Activated naive CD8-positive, alpha-beta T cell treated with anti-CD3 and anti-CD28 coated beads, Interleukin-2, amount 50 U/mL, for 16 hours (primary cell): Measurements from ENCODE around the gene SIRT1.
A peak's percentile ranks its signal among the peaks of the same experiment; 100 is the strongest.
"Not testable (repeated sequence)": the region's sequence is repeated elsewhere in the genome, so short reads cannot be mapped to it uniquely, and the experiment has no call there.

Source experiments
- DNase-seq: peaks from one replicate; pipeline ENCODE4 v3.0.0-alpha.2; 2020; ENCODE audit warnings: low read depth, low spot score

The SIRT1 gene

GRCh38 chr10:67875340-67876238 is 8.9 kb upstream of the SIRT1 start:
- DNase-seq, result no peak

DNA sequence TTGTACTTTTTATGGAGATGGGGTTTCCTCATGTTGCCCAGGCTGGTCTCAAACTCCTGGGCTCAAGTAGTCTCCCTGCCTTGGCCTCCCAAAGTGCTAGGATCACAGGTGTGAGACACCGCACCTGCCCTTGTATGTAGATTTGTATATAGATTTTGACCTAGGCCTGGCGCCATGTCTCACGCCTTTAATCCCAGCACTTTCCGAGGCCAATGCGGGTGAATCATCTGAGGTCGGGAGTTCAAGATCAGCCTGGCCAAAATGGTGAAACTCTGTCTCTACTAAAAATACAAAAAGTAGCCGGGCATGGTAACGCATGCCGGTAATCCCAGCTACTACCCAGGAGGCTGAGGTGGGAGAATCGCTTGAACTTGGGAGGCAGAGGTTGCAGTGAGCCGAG is 7.0 kb upstream of the SIRT1 start:
- not testable (repeated sequence) for DNase-seq

DNA sequence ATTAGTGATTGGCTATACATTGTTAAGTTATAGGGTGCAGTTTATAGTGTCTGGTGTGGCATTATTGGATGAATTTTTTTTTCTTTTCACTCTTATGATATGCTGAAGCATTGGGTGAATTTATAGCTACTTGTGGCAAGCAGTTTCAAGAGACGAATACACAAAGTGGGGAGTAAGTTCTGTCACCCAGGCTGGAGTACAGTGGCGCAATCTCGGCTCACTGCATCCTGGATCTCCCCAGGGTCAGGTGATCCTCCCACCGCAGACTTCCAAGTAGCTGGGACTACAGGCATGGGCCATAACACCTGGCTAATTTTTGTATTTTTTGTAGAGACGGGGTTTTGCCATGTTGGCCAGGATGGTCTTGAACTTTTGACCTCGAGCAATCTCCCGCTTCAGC is 6.3 kb upstream of the SIRT1 start:
- DNase-seq, result no peak

- no peak for DNase-seq
Measured at GRCh38 chr10:67883710-67884312, 645 bp upstream of the SIRT1 start.

DNA sequence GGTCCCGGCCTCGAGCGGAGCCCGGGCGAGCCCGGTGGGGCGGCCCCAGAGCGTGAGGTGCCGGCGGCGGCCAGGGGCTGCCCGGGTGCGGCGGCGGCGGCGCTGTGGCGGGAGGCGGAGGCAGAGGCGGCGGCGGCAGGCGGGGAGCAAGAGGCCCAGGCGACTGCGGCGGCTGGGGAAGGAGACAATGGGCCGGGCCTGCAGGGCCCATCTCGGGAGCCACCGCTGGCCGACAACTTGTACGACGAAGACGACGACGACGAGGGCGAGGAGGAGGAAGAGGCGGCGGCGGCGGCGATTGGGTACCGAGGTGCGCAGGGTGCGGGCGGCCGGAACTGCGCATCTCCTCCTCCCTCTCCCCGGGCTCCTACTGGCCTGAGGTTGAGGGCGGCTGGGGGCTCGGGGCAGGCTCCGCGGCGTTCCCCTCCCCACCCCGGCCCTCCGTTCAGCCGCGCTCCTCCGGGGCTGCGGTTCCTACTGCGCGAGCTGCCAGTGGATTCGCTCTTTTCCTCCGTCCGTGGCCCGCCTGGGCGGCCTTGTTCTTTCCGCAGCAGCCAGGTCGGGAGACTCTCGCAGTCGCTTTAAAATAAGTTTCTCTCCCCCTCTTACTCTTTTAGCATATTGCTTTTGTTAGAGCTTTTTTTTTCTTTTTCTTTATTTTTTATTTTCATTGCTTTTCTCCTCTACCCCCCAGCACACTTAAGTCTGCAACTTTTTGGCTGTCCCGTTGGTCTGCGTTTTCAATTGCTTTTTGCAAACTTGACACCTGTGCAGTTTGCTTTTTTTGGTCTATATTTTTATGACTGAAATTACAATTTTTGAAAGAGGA is 600 bp downstream of the SIRT1 start:
- DNase-seq, result peak; percentile 39

DNA sequence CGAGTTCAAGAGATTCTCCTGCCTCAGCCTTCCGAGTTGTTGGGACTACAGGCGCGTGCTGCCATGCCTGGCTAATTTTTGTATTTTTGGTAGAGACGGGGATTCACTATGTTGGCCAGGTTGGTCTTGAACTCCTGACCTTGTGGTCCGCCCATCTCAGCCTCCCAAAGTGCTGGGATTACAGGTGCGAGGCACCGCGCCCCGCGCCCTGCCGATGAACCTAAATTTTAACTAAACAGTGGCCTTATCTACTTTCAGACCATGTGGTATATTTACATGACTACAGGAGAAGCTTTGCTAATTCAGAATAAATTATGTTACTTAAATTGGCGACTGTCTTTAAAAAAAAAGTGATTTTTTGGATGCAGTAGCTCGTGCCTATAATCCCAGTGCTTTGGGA is 9.2 kb downstream of the SIRT1 start:
- DNase-seq, result no peak

- no peak for DNase-seq
Measured at GRCh38 chr10:67903581-67903980, 19.1 kb downstream of the SIRT1 start.

DNA sequence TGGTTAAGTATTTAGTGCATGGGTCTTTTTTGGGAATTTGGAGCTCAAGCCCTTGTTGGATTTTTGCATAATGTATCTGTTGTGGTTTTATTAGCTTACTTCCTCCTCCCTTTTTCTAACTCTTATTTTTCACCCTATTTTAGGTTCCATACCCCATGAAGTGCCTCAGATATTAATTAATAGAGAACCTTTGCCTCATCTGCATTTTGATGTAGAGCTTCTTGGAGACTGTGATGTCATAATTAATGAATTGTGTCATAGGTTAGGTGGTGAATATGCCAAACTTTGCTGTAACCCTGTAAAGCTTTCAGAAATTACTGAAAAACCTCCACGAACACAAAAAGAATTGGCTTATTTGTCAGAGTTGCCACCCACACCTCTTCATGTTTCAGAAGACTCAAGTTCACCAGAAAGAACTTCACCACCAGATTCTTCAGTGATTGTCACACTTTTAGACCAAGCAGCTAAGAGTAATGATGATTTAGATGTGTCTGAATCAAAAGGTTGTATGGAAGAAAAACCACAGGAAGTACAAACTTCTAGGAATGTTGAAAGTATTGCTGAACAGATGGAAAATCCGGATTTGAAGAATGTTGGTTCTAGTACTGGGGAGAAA is 28.0 kb downstream of the SIRT1 start:
- no peak for DNase-seq

GRCh38 chr10:67914777-67915340 is 30.4 kb downstream of the SIRT1 start:
- no peak for DNase-seq

DNA sequence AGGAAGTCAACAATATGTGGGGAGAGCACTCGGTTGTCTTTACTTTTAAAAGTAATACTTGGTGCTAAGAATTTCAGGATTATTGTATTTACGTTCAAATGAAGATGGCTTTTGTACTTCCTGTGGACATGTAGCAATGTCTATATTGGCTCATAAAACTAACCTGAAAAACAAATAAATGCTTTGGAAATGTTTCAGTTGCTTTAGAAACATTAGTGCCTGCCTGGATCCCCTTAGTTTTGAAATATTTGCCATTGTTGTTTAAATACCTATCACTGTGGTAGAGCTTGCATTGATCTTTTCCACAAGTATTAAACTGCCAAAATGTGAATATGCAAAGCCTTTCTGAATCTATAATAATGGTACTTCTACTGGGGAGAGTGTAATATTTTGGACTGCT is 32.7 kb downstream of the SIRT1 start:
- no peak for DNase-seq

DNA sequence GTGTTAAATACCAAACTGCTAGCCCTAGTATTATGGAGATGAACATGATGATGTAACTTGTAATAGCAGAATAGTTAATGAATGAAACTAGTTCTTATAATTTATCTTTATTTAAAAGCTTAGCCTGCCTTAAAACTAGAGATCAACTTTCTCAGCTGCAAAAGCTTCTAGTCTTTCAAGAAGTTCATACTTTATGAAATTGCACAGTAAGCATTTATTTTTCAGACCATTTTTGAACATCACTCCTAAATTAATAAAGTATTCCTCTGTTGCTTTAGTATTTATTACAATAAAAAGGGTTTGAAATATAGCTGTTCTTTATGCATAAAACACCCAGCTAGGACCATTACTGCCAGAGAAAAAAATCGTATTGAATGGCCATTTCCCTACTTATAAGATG is 33.2 kb downstream of the SIRT1 start:
- DNase-seq, result no peak

DNA sequence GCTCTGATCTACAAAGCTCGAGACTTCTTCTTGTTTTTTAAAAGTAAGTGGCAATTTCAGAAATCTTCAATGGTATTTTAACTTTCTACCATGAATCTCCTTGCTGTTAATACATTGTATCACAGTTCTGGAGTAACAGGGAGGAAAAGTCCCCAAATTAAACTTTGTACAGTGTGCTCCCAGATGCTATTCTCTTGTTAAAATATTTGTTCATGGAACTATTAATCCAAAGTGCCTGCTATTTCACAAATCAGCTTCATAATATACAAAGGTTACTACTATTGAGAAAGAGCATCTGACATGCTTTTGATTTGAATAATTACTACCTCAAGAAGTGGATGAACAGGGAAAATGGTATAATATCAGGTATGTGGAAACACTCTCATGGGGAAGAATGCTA is 36.6 kb downstream of the SIRT1 start:
- no peak for DNase-seq

- no peak for DNase-seq
Measured at GRCh38 chr10:67923551-67923950, 39.1 kb downstream of the SIRT1 start.

- no peak for DNase-seq
Measured at GRCh38 chr10:67924136-67924535, 39.7 kb downstream of the SIRT1 start.

DNA sequence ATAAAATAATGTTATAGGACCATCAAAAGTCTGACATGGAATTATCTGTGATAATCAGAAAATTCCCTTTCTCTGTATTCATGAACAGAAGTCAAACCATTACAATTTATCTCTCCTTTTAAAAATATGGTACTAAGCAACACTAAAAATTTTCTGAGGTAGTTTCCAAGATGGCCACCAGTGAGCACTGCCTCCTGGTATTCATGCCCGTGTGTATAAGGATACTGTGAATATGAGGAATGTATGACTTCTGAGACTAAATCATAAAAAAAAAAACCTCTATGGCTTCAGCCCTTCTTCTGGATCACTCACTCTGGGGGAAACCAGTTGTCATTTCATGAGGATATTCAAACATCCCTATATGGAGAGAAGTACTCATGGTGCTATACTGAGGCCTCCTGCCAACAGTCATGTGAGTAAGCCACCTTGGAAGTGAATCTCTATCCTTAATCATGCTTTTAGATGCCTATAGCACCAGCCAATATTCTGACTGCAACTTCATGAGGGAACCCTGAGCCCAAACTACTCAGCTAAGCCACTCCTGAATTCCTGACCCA is 41.1 kb downstream of the SIRT1 start:
- no peak for DNase-seq

- no peak for DNase-seq
Measured at GRCh38 chr10:67926951-67927350, 42.5 kb downstream of the SIRT1 start.

DNA sequence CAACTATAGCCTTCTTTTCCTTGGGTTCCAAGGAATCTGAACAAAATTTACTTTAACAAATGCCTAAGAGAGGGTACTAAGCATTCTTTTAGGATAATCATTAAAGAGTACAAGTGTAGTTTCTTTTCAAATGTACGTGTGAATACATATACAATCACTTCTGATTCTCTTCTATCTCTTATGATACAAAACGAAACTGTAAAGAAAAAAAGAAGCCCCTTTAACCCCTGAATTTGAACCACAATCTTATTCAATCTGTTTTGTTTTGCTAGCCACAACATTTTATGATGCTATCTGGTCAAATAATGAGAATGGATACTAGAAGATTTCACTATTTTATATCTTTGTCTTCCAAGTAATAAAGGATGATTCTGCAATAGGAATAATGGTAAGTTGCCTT is 48.7 kb downstream of the SIRT1 start:
- DNase-seq, result no peak

GRCh38 chr10:67934336-67934735 is 49.9 kb downstream of the SIRT1 start:
- no peak for DNase-seq

DNA sequence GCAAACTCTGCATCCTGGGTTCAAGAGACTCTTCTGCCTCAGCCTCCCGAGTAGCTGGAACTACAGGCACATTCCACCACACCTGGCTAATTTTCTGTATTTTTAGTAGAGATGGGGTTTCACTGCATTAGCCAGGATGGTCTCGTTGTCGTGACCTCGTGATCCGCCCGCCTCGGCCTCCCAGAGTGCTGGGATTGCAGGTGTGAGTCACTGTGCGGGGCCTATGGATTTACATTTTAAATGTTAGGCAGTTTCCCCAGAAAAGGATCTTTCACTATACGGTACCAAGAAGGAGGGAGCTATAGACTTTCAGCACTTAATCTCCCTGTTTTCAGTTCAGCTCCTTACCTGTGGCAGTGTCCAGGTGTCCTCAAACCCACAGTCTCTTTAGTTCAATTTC is 50.8 kb downstream of the SIRT1 start:
- no peak for DNase-seq

DNA sequence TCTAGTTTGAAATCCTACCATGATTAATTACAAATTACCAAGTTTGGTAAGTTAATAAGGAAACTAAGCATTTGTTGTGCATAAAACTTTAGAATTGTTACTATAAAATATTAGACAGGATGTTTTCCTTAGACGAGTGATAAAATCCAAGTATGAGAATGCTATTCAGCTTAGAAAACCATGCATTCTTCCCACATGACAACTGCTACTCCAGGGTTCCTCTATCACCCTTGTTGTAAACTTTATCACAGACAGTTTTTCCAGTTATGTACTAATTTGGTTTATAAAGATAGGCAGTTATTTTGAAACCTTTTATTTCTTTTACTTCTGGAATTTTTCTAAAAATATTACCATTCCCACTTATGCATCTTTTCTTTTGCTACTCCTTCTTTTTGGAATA is 52.0 kb downstream of the SIRT1 start:
- DNase-seq, result no peak

DNA sequence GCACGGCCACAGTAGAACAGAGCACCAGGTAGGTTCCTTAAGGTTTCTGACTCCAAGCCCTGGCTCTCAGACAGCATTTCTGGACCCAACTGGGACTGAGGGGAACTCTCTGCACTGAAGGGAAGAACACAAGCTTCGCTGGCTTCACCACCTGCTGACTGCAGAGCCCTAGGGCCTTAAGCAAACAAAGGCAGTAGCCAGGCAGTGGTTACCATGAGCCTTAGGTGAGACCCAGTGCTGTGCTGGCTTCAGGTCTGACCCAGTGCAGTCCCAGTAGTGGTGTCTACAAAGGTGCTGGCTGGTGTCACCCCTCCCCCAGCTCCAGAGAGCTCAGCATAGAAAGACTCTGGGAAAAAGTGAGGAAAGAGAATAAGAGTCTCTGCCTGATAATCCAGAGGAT is 59.5 kb downstream of the SIRT1 start:
- DNase-seq, result no peak
